ENCODE results near the gene CRLF1. TPM values are rescaled to one million over a fixed set of nuclear protein-coding genes. Genes with fewer than 3 reads are reported as not detected.

The CRLF1 gene
- polyA plus RNA-seq, 3 donors, result 0.19 TPM; not detected in 2

GRCh38 chr19:18647807-18648206 is 41.2 kb upstream of the CRLF1 start:
- Mint-ChIP-seq H3K27ac (peak overlapping the region in 1 of 7 donors; percentile 58), H3K4me3 (no peak overlapping the region), H3K36me3 (peaks cover 19 to 28% of the 10 kb centered on the region in 2 donors), H3K9me3 (peaks cover 0 to 2% (median 0%) of the 10 kb centered on the region in 7 donors), H3K4me1 (peaks cover 39% of the 10 kb centered on the region), H3K27me3 (ENCODE audit: low read depth in 3 of 3) (peaks cover 12 to 20% (median 14%) of the 10 kb centered on the region in 3 donors)
- no peak for TF ChIP-seq CTCF (IDR thresholded peaks at IDR 0.05)
- H3K9ac ChIP-seq (ENCODE audit: insufficient read depth, low read length, poor library complexity, severe bottlenecking), result no peak overlapping the region
- no peaks in the 10 kb centered on the region for H3K9me3 ChIP-seq (replicated peaks in 1 of 2; ENCODE audit: control insufficient read depth in 1 of 2, insufficient read depth in 1 of 2, low read length in 2 of 2)
- H3K4me3 ChIP-seq (replicated peaks in 1 of 3; ENCODE audit: low read depth in 2 of 3, low read length in 3 of 3), result no peak overlapping the region
- peaks cover 75% of the 10 kb centered on the region for H4K20me1 ChIP-seq (ENCODE audit: insufficient read depth, low read length)
- H3K79me2 ChIP-seq (ENCODE audit: insufficient read depth, low read length), result peaks cover 9% of the 10 kb centered on the region
- peaks cover 0 to 2% of the 10 kb centered on the region in 2 donors for H3K36me3 ChIP-seq (replicated peaks in 1 of 2; ENCODE audit: control insufficient read depth in 1 of 2, insufficient read depth in 2 of 2, low read length in 2 of 2)
- H3K4me1 ChIP-seq (ENCODE audit: control insufficient read depth in 1 of 2, insufficient read depth in 2 of 2, low read length in 2 of 2), result peaks cover 28 to 37% of the 10 kb centered on the region in 2 donors
- no peak overlapping the region for H2AFZ ChIP-seq (ENCODE audit: insufficient read depth, low read depth, low read length, poor library complexity, severe bottlenecking)
- H3K27ac ChIP-seq (ENCODE audit: low read depth in 1 of 2, low read length in 2 of 2), result no peak overlapping the region
- H3K4me2 ChIP-seq (replicated peaks; ENCODE audit: extremely low read depth, low read length, poor library complexity, severe bottlenecking), result no peak overlapping the region
- H3K27me3 ChIP-seq (ENCODE audit: control insufficient read depth in 2 of 2, insufficient read depth in 2 of 2, low read length in 2 of 2), result no peaks in the 10 kb centered on the region
- DNase-seq, result no peak
- 97% methylated on average over 10 of the region's 10 CpGs for WGBS (ENCODE audit: insufficient coverage)
- intact Hi-C loops (cut with micrococcal nuclease), result no loop called here

- Histone ChIP-seq H3K36me3 (replicated peaks in 1 of 2; ENCODE audit: control insufficient read depth in 1 of 2, insufficient read depth in 2 of 2, low read length in 2 of 2) (peaks cover 0 to 2% of the 10 kb centered on the region in 2 donors), H3K27me3 (ENCODE audit: control insufficient read depth in 2 of 2, insufficient read depth in 2 of 2, low read length in 2 of 2) (no peaks in the 10 kb centered on the region), H3K4me3 (replicated peaks in 1 of 3; ENCODE audit: low read depth in 2 of 3, low read length in 3 of 3) (no peak overlapping the region), H3K79me2 (ENCODE audit: insufficient read depth, low read length) (peaks cover 9% of the 10 kb centered on the region), H3K4me1 (ENCODE audit: control insufficient read depth in 1 of 2, insufficient read depth in 2 of 2, low read length in 2 of 2) (peaks cover 28 to 37% of the 10 kb centered on the region in 2 donors), H3K4me2 (replicated peaks; ENCODE audit: extremely low read depth, low read length, poor library complexity, severe bottlenecking) (no peak overlapping the region), H2AFZ (ENCODE audit: insufficient read depth, low read depth, low read length, poor library complexity, severe bottlenecking) (no peak overlapping the region), H3K9me3 (replicated peaks in 1 of 2; ENCODE audit: control insufficient read depth in 1 of 2, insufficient read depth in 1 of 2, low read length in 2 of 2) (no peaks in the 10 kb centered on the region), H3K27ac (ENCODE audit: low read depth in 1 of 2, low read length in 2 of 2) (no peak overlapping the region), H3K9ac (ENCODE audit: insufficient read depth, low read length, poor library complexity, severe bottlenecking) (no peak overlapping the region), H4K20me1 (ENCODE audit: insufficient read depth, low read length) (peaks cover 70% of the 10 kb centered on the region)
- Mint-ChIP-seq H3K27ac (no peak overlapping the region), H3K4me1 (peaks cover 39% of the 10 kb centered on the region), H3K9me3 (peaks cover 0 to 2% (median 0%) of the 10 kb centered on the region in 7 donors), H3K36me3 (peaks cover 19 to 24% of the 10 kb centered on the region in 2 donors), H3K27me3 (ENCODE audit: low read depth in 3 of 3) (peaks cover 11 to 20% (median 14%) of the 10 kb centered on the region in 3 donors), H3K4me3 (no peak overlapping the region)
- DNase-seq, result no peak
- intact Hi-C loops (cut with micrococcal nuclease), result no loop called here
- WGBS (ENCODE audit: insufficient coverage), result 100% methylated on average over 1 of the region's 1 CpG
- no peak for TF ChIP-seq CTCF (IDR thresholded peaks at IDR 0.05)
Measured at GRCh38 chr19:18647371-18647767, 40.8 kb upstream of the CRLF1 start.

All from CD14-positive monocyte (primary cell).